Measurements from ENCODE around the gene CHST12. TPM values are rescaled to one million over a fixed set of nuclear protein-coding genes. Genes with fewer than 3 reads are reported as not detected.

Gene CHST12
- total RNA-seq, 1 experiment from 2014 or later: 19.3 TPM

DNA sequence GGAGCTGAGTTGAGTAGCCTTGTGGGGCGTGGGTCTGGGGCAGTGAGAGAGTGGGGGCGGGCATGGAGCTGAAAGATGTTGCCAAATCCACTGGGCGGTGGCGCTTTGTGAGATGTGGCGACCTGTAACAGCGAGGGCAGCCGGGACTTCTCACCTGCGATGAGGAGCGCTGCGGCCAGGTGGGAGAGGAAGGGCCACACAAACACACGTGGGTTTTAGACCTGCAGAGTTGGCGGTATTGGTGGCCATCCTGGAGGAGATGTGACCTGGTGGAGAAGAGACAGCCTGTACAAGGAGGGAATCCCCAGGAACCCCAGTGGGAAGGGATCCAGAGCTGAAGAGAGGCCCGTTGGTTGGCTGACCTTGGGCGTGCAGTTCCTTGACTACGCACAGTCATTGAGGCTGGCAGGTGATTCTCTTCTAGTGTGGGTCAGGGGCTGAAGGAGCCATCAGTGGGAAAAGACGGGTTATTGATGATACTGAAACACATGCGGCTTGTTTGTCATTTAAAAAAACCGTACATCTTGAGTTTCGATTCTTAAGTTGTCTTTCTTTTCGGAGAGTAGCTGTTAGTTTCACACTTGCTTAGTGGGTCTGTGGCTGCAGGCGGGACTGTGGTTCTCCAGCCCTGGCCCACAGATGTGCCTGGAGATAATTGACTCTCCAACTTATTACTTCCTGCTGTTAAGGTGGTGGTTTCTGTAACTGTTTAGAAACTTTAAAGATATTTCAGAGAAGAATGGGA is 2.4 kb downstream of the CHST12 start:
- TF ChIP-seq, protein P1, sequence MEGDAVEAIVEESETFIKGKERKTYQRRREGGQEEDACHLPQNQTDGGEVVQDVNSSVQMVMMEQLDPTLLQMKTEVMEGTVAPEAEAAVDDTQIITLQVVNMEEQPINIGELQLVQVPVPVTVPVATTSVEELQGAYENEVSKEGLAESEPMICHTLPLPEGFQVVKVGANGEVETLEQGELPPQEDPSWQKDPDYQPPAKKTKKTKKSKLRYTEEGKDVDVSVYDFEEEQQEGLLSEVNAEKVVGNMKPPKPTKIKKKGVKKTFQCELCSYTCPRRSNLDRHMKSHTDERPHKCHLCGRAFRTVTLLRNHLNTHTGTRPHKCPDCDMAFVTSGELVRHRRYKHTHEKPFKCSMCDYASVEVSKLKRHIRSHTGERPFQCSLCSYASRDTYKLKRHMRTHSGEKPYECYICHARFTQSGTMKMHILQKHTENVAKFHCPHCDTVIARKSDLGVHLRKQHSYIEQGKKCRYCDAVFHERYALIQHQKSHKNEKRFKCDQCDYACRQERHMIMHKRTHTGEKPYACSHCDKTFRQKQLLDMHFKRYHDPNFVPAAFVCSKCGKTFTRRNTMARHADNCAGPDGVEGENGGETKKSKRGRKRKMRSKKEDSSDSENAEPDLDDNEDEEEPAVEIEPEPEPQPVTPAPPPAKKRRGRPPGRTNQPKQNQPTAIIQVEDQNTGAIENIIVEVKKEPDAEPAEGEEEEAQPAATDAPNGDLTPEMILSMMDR (conservative IDR thresholded peaks at IDR 0.05): no peak
- H2AFZ ChIP-seq (ENCODE audit: low read length): no peak overlapping the region

More for the DNA sequence above, 2.4 kb downstream of the CHST12 start:
- peaks cover 6% of the 10 kb centered on the region for H3K79me1 ChIP-seq (ENCODE audit: insufficient read depth, low read depth, low read length, poor library complexity, severe bottlenecking)
- no peak for DNase-seq
- no peak overlapping the region for H4K5ac ChIP-seq (ENCODE audit: insufficient read length, low read depth, low read length)
- no peak overlapping the region for H3K56ac ChIP-seq (ENCODE audit: insufficient read length, low read depth, low read length)
- H3T11ph ChIP-seq (ENCODE audit: low read length): no peak overlapping the region
- Mint-ChIP-seq H3K9me3 (no peaks in the 10 kb centered on the region; a peak in 1 of 5 replicates), H3K36me3 (ENCODE audit: insufficient read depth in 1 of 3, low read depth in 3 of 3) (no peaks in the 10 kb centered on the region; a peak in 3 of 7 replicates), H3K27me3 (ENCODE audit: low read depth) (peaks cover 1% of the 10 kb centered on the region; the same call in 1 of the 2 replicates), H3K4me3 (peak overlapping the region; percentile 4 to 8; a peak in 1 of 5 replicates), H3K27ac (peak overlapping the region in 2 of 3 experiments; percentile 9 to 53; a peak in 2 of 7 replicates), H3K4me1 (peaks cover 39 to 46% of the 10 kb centered on the region in 2 experiments)
- no peaks in the 10 kb centered on the region for H3K9me3 ChIP-seq (ENCODE audit: control insufficient read depth, low read depth, low read length)
- no CpG with 5 or more reads among the region's 21 CpGs for WGBS (ENCODE audit: extremely low coverage, insufficient read length, low lambda C conversion rate)
- no peak overlapping the region for H3K18ac ChIP-seq (ENCODE audit: insufficient read length, low read depth, low read length)
- no peaks in the 10 kb centered on the region for H3K27me3 ChIP-seq (ENCODE audit: insufficient read depth, low read length)
- H3K23ac ChIP-seq (ENCODE audit: insufficient read length, low read depth, low read length): no peak overlapping the region
- no peak overlapping the region for H4K8ac ChIP-seq (replicated peaks; ENCODE audit: insufficient read length, low read depth, low read length)
- H3K14ac ChIP-seq (ENCODE audit: insufficient read depth, low read length): no peak overlapping the region
- no peak overlapping the region for H2BK15ac ChIP-seq (ENCODE audit: low read depth, low read length)
- no peak overlapping the region for H2BK20ac ChIP-seq (ENCODE audit: low read depth, low read length, poor library complexity, severe bottlenecking)
- H2BK120ac ChIP-seq (ENCODE audit: low read depth, low read length, poor library complexity, severe bottlenecking): no peak overlapping the region
- H2AK5ac ChIP-seq (ENCODE audit: insufficient read length, low read length): no peak overlapping the region
- no peaks in the 10 kb centered on the region for H3K4me1 ChIP-seq (ENCODE audit: insufficient read depth, low read length)
- H3K79me2 ChIP-seq (ENCODE audit: insufficient read depth, low read length): peaks cover 2% of the 10 kb centered on the region; the same call in 1 of the 2 replicates
- no peak overlapping the region for H3K9ac ChIP-seq (ENCODE audit: extremely low read depth, insufficient read length, low read length)
- no peak overlapping the region for H2BK12ac ChIP-seq (ENCODE audit: insufficient read length, low read depth, low read length)
- H4K20me1 ChIP-seq (ENCODE audit: control insufficient read depth, insufficient read depth, insufficient read length): no peaks in the 10 kb centered on the region
- H3K23me2 ChIP-seq (ENCODE audit: insufficient read length, low read depth, low read length, poor library complexity, severe bottlenecking): peaks cover 11% of the 10 kb centered on the region
- H4K91ac ChIP-seq (ENCODE audit: insufficient read length, low read depth, low read length): no peak overlapping the region
- H3K4me2 ChIP-seq (ENCODE audit: insufficient read depth, insufficient read length, low read length): no peak overlapping the region
- H3K27ac ChIP-seq (ENCODE audit: insufficient read length, low read depth, low read length): no peak overlapping the region
- no peak overlapping the region for H2BK5ac ChIP-seq (ENCODE audit: insufficient read length, low read length)
- no peak overlapping the region for H3K4ac ChIP-seq (ENCODE audit: low read depth, low read length)

Measured in H9 (cell line).